LNCaP clone FGC (cell line): Measurements from ENCODE around the gene FAM234A.
"Not testable (repeated sequence)": the region's sequence is repeated elsewhere in the genome, so short reads cannot be mapped to it uniquely, and the experiment has no call there.

Experiments
- DNase-seq: peaks from one replicate; pipeline ENCODE4 v3.0.0-alpha.2; 2011; ENCODE audit warnings: low read depth
- H3K4me3 ChIP-seq: 2 replicates; pipeline ENCODE4 v1.5.1; 2011; ENCODE audit warnings: mild to moderate bottlenecking, low read depth, low read length, control low read depth
- CTCF ChIP-seq: IDR thresholded peaks from 2 replicates; pipeline ENCODE4 v1.5.1; 2012; ENCODE audit warnings: mild to moderate bottlenecking; ENCODE audit not compliant: control insufficient read depth, insufficient read depth; ENCODE audit errors: extremely low read depth

Gene FAM234A

GRCh38 chr16:212999-213398 is 21.6 kb upstream of the FAM234A start:
- no peak for DNase-seq
- no peak overlapping the region for H3K4me3 ChIP-seq
- no peak for TF ChIP-seq CTCF

GRCh38 chr16:220021-220420 is 14.6 kb upstream of the FAM234A start:
- DNase-seq: no peak
- no peak overlapping the region for H3K4me3 ChIP-seq
- TF ChIP-seq CTCF: no peak

- no peak for DNase-seq
- no peak for TF ChIP-seq CTCF
- peak overlapping the region; percentile 98 for H3K4me3 ChIP-seq
Measured at GRCh38 chr16:228151-228851, 6.3 kb upstream of the FAM234A start.

- peak within 1 kb of the TSS; percentile 98 for H3K4me3 ChIP-seq
- DNase-seq: no peak
- no peak for TF ChIP-seq CTCF
Measured at GRCh38 chr16:228852-229730, 5.5 kb upstream of the FAM234A start, which contains the start of gene LUC7L. LUC7L (minus strand) TSS chr16:229449; CDS start chr16:229339, 110 bp downstream.

- no peak for DNase-seq
- H3K4me3 ChIP-seq: peak overlapping the region; percentile 98
- no peak for TF ChIP-seq CTCF
Measured at GRCh38 chr16:229731-230281, 4.8 kb upstream of the FAM234A start.

- DNase-seq, H3K4me3 ChIP-seq: not testable (repeated sequence)
Measured at GRCh38 chr16:230351-230750, 4.3 kb upstream of the FAM234A start.

GRCh38 chr16:230949-231348 is 3.7 kb upstream of the FAM234A start:
- DNase-seq: no peak
- TF ChIP-seq CTCF: no peak
- H3K4me3 ChIP-seq: no peak overlapping the region
